22Rv1 (cell line): ENCODE data around the gene BATF3.

ENCODE experiments used
- ZFX ChIP-seq: fragments of 450-650 bp; IDR thresholded peaks from 2 replicates; pipeline ENCODE4 v1.6.1; 2017; ENCODE audit warnings: antibody characterized with exemption, borderline replicate concordance
- TF ChIP-seq, protein P1 (sequence below): fragments of 450-650 bp; IDR thresholded peaks from 2 replicates; pipeline ENCODE4 v1.5.1; 2017; ENCODE audit warnings: mild to moderate bottlenecking

- TF ChIP-seq, protein P1, sequence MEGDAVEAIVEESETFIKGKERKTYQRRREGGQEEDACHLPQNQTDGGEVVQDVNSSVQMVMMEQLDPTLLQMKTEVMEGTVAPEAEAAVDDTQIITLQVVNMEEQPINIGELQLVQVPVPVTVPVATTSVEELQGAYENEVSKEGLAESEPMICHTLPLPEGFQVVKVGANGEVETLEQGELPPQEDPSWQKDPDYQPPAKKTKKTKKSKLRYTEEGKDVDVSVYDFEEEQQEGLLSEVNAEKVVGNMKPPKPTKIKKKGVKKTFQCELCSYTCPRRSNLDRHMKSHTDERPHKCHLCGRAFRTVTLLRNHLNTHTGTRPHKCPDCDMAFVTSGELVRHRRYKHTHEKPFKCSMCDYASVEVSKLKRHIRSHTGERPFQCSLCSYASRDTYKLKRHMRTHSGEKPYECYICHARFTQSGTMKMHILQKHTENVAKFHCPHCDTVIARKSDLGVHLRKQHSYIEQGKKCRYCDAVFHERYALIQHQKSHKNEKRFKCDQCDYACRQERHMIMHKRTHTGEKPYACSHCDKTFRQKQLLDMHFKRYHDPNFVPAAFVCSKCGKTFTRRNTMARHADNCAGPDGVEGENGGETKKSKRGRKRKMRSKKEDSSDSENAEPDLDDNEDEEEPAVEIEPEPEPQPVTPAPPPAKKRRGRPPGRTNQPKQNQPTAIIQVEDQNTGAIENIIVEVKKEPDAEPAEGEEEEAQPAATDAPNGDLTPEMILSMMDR, result no peak
- no peak for TF ChIP-seq ZFX
Observed at GRCh38 chr1:212651977-212652376, 47.7 kb downstream of the BATF3 start.
